T-helper 2 cell (primary cell): Measurements from ENCODE around the gene MYLK2.

ENCODE experiments used
- DNase-seq, 5 experiments: peaks; one replicate each; pipeline versions ENCODE4 v3.0.0 to v3.0.0-alpha.2; 2012 to 2022

Gene MYLK2

GRCh38 chr20:31836853-31837608 lies 17.9 kb downstream of the MYLK2 start:
- no peak for DNase-seq

- no peak for DNase-seq
Observed at GRCh38 chr20:31837896-31838397, 18.8 kb downstream of the MYLK2 start.

GRCh38 chr20:31838646-31839292 lies 19.6 kb downstream of the MYLK2 start:
- DNase-seq, result no peak

GRCh38 chr20:31839782-31840487 lies 20.8 kb downstream of the MYLK2 start:
- no peak for DNase-seq

GRCh38 chr20:31840906-31841816 lies 22.0 kb downstream of the MYLK2 start:
- no peak for DNase-seq

GRCh38 chr20:31841928-31842327 lies 22.8 kb downstream of the MYLK2 start:
- DNase-seq, result no peak

DNA sequence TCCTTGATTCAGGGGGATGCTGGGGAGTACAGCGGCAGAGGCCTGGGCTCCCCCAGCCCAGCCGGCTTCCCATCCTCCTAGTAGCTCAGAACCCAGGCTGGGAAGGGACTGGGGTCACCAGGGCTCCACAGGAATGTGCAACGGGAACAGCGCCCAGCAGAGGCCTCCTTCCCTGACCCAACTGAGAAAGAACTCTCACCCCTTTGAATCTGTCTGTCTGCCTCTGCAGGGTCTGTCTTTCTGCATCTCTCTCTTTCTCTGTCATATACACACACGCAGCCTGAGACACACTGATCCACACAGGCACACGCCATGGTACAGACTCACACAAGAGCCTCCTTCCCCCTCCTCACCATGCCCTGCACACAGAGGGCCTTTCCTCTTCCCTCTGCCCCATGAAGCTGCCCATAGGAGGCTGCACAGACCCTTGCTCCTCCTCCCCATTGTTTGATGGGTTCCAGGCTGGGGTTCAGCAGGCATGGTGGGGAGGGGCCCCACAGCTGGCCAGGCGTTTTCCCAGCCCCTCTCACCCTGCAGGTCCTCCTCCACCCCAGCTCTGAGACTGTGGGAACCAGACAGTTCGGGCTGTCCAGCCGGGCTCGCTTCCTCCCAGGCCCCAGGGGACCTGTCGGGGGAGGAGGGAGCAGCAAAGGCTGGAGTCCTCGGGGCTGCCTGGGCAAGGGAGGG lies 23.5 kb downstream of the MYLK2 start:
- no peak for DNase-seq

DNA sequence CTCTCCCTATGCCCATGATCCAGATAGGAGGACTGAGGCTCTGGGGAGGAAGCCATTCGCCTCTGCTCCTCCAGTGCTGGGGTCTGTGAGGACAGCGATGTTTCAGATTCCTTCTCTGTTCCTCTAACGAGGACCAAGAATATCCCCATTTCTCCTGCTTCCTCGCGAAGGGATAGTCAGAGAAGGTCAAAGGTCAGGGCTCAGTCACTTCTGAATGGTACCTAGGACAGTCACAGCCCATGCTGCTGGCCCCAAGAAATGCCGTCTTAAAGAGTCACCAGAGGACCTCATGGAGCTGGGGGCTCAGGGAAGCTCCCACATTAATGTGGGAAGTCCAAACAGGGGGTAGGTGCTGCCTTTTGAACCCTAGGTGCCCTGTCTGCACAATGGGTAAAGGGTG lies 24.1 kb downstream of the MYLK2 start:
- DNase-seq, result no peak

GRCh38 chr20:31843881-31844280 lies 24.7 kb downstream of the MYLK2 start:
- no peak for DNase-seq

GRCh38 chr20:31844737-31845299 lies 25.7 kb downstream of the MYLK2 start:
- no peak for DNase-seq

- no peak for DNase-seq
Observed at GRCh38 chr20:31845300-31845863, 26.2 kb downstream of the MYLK2 start, which contains the start of gene FOXS1. Gene FOXS1 (minus strand): TSS chr20:31845604. CDS start chr20:31845542, 62 bp downstream.

GRCh38 chr20:31846793-31847138 lies 27.6 kb downstream of the MYLK2 start:
- no peak for DNase-seq

- DNase-seq, result no peak
Observed at GRCh38 chr20:31848088-31848999, 29.2 kb downstream of the MYLK2 start.

GRCh38 chr20:31849306-31849930 lies 30.3 kb downstream of the MYLK2 start:
- no peak for DNase-seq

GRCh38 chr20:31851240-31851955 lies 32.2 kb downstream of the MYLK2 start:
- no peak for DNase-seq

DNA sequence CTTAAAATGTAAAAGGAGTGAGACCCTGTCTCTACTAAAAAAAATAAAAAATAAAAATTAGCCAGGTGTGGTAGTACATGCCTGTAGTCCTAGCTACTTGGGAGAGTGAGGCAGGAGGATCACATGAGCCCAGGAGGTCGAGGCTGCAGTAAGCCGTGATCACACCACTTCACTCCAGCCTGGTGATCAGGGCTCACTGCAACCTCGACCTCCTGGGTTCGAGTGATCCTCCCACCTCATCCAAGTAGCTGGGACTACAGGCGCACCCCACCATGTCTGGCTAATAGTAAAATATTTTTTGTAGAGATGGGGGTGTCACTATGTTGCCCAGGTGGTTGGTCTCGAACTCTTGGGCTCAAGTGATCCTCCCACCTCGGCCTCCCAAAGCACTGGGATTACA lies 34.3 kb downstream of the MYLK2 start:
- no peak for DNase-seq

- no peak for DNase-seq
Observed at GRCh38 chr20:31856516-31856915, 37.4 kb downstream of the MYLK2 start.

- no peak for DNase-seq
Observed at GRCh38 chr20:31857861-31858759, 39.0 kb downstream of the MYLK2 start.
